Stimulated activated CD4-positive, alpha-beta T cell treated with anti-CD3 and anti-CD28 coated beads, Interleukin-4, amount 100 ng/mL, for 1 hour (primary cell): ENCODE data around the gene MLPH.

Source experiments
- DNase-seq: peaks from one replicate; pipeline ENCODE4 v3.0.0-alpha.2; 2020

MLPH gene

GRCh38 chr2:237501892-237502513 is 15.0 kb downstream of the MLPH start:
- DNase-seq, result no peak

- no peak for DNase-seq
Measured at GRCh38 chr2:237503201-237503600, 16.1 kb downstream of the MLPH start.

- no peak for DNase-seq
Measured at GRCh38 chr2:237505188-237505939, 18.3 kb downstream of the MLPH start.

GRCh38 chr2:237507512-237507911 is 20.5 kb downstream of the MLPH start:
- no peak for DNase-seq

- DNase-seq, result no peak
Measured at GRCh38 chr2:237508361-237508760, 21.3 kb downstream of the MLPH start.

- no peak for DNase-seq
Measured at GRCh38 chr2:237509151-237509550, 22.1 kb downstream of the MLPH start.

- no peak for DNase-seq
Measured at GRCh38 chr2:237509905-237510304, 22.9 kb downstream of the MLPH start.

- no peak for DNase-seq
Measured at GRCh38 chr2:237510502-237511217, 23.6 kb downstream of the MLPH start.

- DNase-seq, result no peak
Measured at GRCh38 chr2:237511433-237511832, 24.4 kb downstream of the MLPH start.

- no peak for DNase-seq
Measured at GRCh38 chr2:237511885-237512405, 24.9 kb downstream of the MLPH start.

- DNase-seq, result peak; percentile 78
Measured at GRCh38 chr2:237512774-237513466, 25.9 kb downstream of the MLPH start.

- DNase-seq, result no peak
Measured at GRCh38 chr2:237513693-237514092, 26.6 kb downstream of the MLPH start.

- no peak for DNase-seq
Measured at GRCh38 chr2:237514474-237515130, 27.6 kb downstream of the MLPH start.

- DNase-seq, result no peak
Measured at GRCh38 chr2:237515166-237515565, 28.1 kb downstream of the MLPH start.

GRCh38 chr2:237515621-237516275 is 28.7 kb downstream of the MLPH start:
- DNase-seq, result no peak

- DNase-seq, result no peak
Measured at GRCh38 chr2:237517163-237517562, 30.1 kb downstream of the MLPH start.

GRCh38 chr2:237517990-237518389 is 30.9 kb downstream of the MLPH start:
- no peak for DNase-seq

GRCh38 chr2:237519506-237520245 is 32.6 kb downstream of the MLPH start:
- DNase-seq, result no peak

GRCh38 chr2:237520290-237520689 is 33.2 kb downstream of the MLPH start:
- no peak for DNase-seq

- no peak for DNase-seq
Measured at GRCh38 chr2:237524631-237525030, 37.6 kb downstream of the MLPH start.

GRCh38 chr2:237525559-237526157 is 38.6 kb downstream of the MLPH start:
- no peak for DNase-seq
